HEK293 (cell line): ENCODE results near the gene MTMR3.
A peak's percentile ranks its signal among the peaks of the same experiment; 100 is the strongest.

ENCODE experiments used
- GLI2 ChIP-seq: fragments of 450-650 bp; formaldehyde crosslinking; IDR thresholded peaks from 2 replicates; pipeline ENCODE4; 2017; ENCODE audit warnings: missing biosample characterization, missing genetic modification characterization, low read depth, borderline replicate concordance
- KLF10 ChIP-seq: fragments of 450-650 bp; IDR thresholded peaks from 2 replicates; pipeline ENCODE4 v1.5.1; 2018; ENCODE audit warnings: missing biosample characterization, mild to moderate bottlenecking, missing genetic modification characterization
- MEIS1 ChIP-seq: sonication (generic); formaldehyde crosslinking; IDR thresholded peaks from 2 replicates; pipeline ENCODE4 v1.8.1; 2022; ENCODE audit warnings: missing genetic modification reagents, mild to moderate bottlenecking, borderline replicate concordance
- SALL2 ChIP-seq: fragments of 450-650 bp; formaldehyde crosslinking; IDR thresholded peaks from 2 replicates; pipeline ENCODE4 v1.5.0; 2017; ENCODE audit warnings: missing biosample characterization, mild to moderate bottlenecking, missing genetic modification characterization, borderline replicate concordance
- WT1 ChIP-seq: fragments of 450-650 bp; formaldehyde crosslinking; IDR thresholded peaks from 2 replicates; pipeline ENCODE4 v1.5.1; 2016; ENCODE audit warnings: missing biosample characterization, missing genetic modification characterization
- YY2 ChIP-seq: fragments of 450-650 bp; formaldehyde crosslinking; IDR thresholded peaks from 2 replicates; pipeline ENCODE4 v1.5.1; 2016; ENCODE audit warnings: missing biosample characterization, missing genetic modification characterization
- ZBTB7A ChIP-seq: fragments of 450-650 bp; formaldehyde crosslinking; IDR thresholded peaks from 2 replicates; pipeline ENCODE4 v1.5.1; 2016; ENCODE audit warnings: low read depth, missing biosample characterization, missing genetic modification characterization
- ZFHX2 ChIP-seq: fragments of 450-650 bp; formaldehyde crosslinking; conservative IDR thresholded peaks from 2 replicates; pipeline ENCODE4 v1.5.1; 2016; ENCODE audit warnings: missing biosample characterization, missing genetic modification characterization
- ZNF114 ChIP-seq: fragments of 450-650 bp; formaldehyde crosslinking; IDR thresholded peaks from 2 replicates; pipeline ENCODE4 v1.5.0; 2017; ENCODE audit warnings: missing biosample characterization, missing genetic modification characterization
- ZNF16 ChIP-seq: fragments of 450-650 bp; formaldehyde crosslinking; IDR thresholded peaks from 2 replicates; pipeline ENCODE4 v1.5.1; 2016; ENCODE audit warnings: low read depth, missing biosample characterization, missing genetic modification characterization
- ZNF175 ChIP-seq: fragments of 450-650 bp; formaldehyde crosslinking; IDR thresholded peaks from 2 replicates; pipeline ENCODE4 v1.5.1; 2016; ENCODE audit warnings: missing biosample characterization, missing genetic modification characterization
- ZNF248 ChIP-seq: fragments of 450-650 bp; formaldehyde crosslinking; IDR thresholded peaks from 2 replicates; pipeline ENCODE4 v1.5.1; 2017; ENCODE audit warnings: missing biosample characterization, missing genetic modification characterization
- ZNF324 ChIP-seq: fragments of 450-650 bp; formaldehyde crosslinking; IDR thresholded peaks from 2 replicates; pipeline ENCODE4 v1.5.1; 2016; ENCODE audit warnings: missing biosample characterization, missing genetic modification characterization
- ZNF335 ChIP-seq: fragments of 450-650 bp; formaldehyde crosslinking; conservative IDR thresholded peaks from 2 replicates; pipeline ENCODE4 v1.5.1; 2016; ENCODE audit warnings: missing biosample characterization, missing genetic modification characterization
- ZNF449 ChIP-seq: fragments of 450-650 bp; formaldehyde crosslinking; IDR thresholded peaks from 2 replicates; pipeline ENCODE4 v1.5.1; 2017; ENCODE audit warnings: missing biosample characterization, mild to moderate bottlenecking, missing genetic modification characterization, moderate library complexity
- ZNF501 ChIP-seq: fragments of 450-650 bp; formaldehyde crosslinking; IDR thresholded peaks from 2 replicates; pipeline ENCODE4 v1.5.1; 2016; ENCODE audit warnings: missing biosample characterization, missing genetic modification characterization
- ZNF558 ChIP-seq: fragments of 450-650 bp; formaldehyde crosslinking; IDR thresholded peaks from 2 replicates; pipeline ENCODE4 v1.5.1; 2016; ENCODE audit warnings: missing biosample characterization, missing genetic modification characterization
- ZNF561 ChIP-seq: fragments of 450-650 bp; IDR thresholded peaks from 2 replicates; pipeline ENCODE4 v1.5.1; 2018; ENCODE audit warnings: missing biosample characterization, missing genetic modification characterization, borderline replicate concordance
- ZNF624 ChIP-seq: fragments of 450-650 bp; formaldehyde crosslinking; IDR thresholded peaks from 2 replicates; pipeline ENCODE4 v1.5.1; 2017; ENCODE audit warnings: missing biosample characterization, missing genetic modification characterization
- ZNF626 ChIP-seq: fragments of 450-650 bp; sonication (Bioruptor Pico); formaldehyde crosslinking; IDR thresholded peaks from 2 replicates; pipeline ENCODE4 v1.5.1; 2018; ENCODE audit warnings: missing biosample characterization, missing genetic modification characterization, inconsistent platforms
- ZNF629 ChIP-seq: fragments of 450-650 bp; formaldehyde crosslinking; IDR thresholded peaks from 2 replicates; pipeline ENCODE4 v1.5.1; 2017; ENCODE audit warnings: missing biosample characterization, missing genetic modification characterization
- ZNF639 ChIP-seq: fragments of 450-650 bp; formaldehyde crosslinking; IDR thresholded peaks from 2 replicates; pipeline ENCODE4 v1.5.1; 2016; ENCODE audit warnings: missing biosample characterization, missing genetic modification characterization
- ZNF692 ChIP-seq: fragments of 450-650 bp; formaldehyde crosslinking; IDR thresholded peaks from 2 replicates; pipeline ENCODE4 v1.5.1; 2016; ENCODE audit warnings: missing biosample characterization, missing genetic modification characterization
- ZSCAN30 ChIP-seq: fragments of 450-650 bp; IDR thresholded peaks from 2 replicates; pipeline ENCODE4 v1.5.1; 2018; ENCODE audit warnings: missing biosample characterization, mild to moderate bottlenecking, missing genetic modification characterization, moderate library complexity
- TF ChIP-seq, protein P1 (sequence below): fragments of 450-650 bp; formaldehyde crosslinking; IDR thresholded peaks from 2 replicates; pipeline ENCODE4 v1.5.1; 2016; ENCODE audit warnings: missing biosample characterization, missing genetic modification characterization
- TF ChIP-seq, protein P2 (sequence below): fragments of 450-650 bp; formaldehyde crosslinking; IDR thresholded peaks from 2 replicates; pipeline ENCODE4; 2016; ENCODE audit warnings: missing biosample characterization, missing genetic modification characterization
- TF ChIP-seq, protein P3 (sequence below): fragments of 450-650 bp; formaldehyde crosslinking; IDR thresholded peaks from 2 replicates; pipeline ENCODE4 v1.5.1; 2016; ENCODE audit warnings: missing biosample characterization, missing genetic modification characterization
- TF ChIP-seq, protein P4 (sequence below): fragments of 450-650 bp; formaldehyde crosslinking; optimal IDR thresholded peaks from 2 replicates; pipeline ENCODE3; 2016; ENCODE audit warnings: missing biosample characterization, mild to moderate bottlenecking, missing genetic modification characterization

MTMR3 gene

DNA sequence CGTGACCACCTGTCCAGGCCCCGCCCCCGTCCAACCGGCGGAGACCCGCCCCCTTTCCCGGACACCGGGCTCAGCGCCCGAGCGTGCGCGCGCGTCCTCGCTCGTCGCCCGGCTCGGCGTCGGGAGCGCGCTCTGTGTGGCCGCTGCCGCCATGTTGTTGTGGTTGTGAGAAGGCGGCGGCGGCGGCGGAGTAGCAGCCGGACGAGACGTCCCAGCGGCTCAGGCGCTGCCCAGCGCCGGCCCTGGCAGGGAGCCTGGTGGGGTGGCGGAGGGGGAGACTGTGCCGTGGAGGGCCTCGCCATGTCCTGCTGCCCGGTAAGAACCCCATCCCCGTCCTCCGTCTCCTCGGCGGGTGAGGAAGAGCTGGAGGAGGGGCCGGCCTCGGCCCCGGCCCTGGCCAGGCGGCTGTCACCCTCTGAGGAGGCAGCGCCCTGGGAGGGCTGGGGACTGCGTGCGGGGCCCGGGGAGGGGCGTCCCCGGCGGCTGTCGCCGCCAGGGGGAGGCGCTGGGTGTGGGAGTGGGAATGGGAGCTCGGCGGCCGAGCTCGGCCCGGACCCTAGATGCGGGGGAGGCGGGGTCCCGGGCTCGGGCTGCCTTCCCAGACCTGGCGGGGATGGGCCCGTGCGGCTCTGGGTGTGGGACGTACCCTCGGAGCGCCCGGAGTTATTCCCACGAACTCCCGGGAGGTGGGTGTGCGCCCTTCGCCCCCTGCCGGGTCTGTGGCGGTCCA is at the start of gene MTMR3 (continued):
- peak; percentile 66; the same call in 1 of the 2 replicates for TF ChIP-seq ZNF692 (tag by site-specific recombination)
- no peak; the same call in 1 of the 2 replicates for TF ChIP-seq ZNF324 (tag by site-specific recombination)
- TF ChIP-seq, protein P1, sequence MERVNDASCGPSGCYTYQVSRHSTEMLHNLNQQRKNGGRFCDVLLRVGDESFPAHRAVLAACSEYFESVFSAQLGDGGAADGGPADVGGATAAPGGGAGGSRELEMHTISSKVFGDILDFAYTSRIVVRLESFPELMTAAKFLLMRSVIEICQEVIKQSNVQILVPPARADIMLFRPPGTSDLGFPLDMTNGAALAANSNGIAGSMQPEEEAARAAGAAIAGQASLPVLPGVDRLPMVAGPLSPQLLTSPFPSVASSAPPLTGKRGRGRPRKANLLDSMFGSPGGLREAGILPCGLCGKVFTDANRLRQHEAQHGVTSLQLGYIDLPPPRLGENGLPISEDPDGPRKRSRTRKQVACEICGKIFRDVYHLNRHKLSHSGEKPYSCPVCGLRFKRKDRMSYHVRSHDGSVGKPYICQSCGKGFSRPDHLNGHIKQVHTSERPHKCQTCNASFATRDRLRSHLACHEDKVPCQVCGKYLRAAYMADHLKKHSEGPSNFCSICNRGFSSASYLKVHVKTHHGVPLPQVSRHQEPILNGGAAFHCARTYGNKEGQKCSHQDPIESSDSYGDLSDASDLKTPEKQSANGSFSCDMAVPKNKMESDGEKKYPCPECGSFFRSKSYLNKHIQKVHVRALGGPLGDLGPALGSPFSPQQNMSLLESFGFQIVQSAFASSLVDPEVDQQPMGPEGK (tag by site-specific recombination), result peak; percentile 14; the same call in 1 of the 2 replicates
- TF ChIP-seq ZNF624, result no peak
- 0 out of 2 replicates have a peak, but pooled peaks have one; percentile 11 for TF ChIP-seq ZNF449 (tag by site-specific recombination)
- TF ChIP-seq ZNF248 (tag by site-specific recombination), result no peak
- TF ChIP-seq, protein P2, sequence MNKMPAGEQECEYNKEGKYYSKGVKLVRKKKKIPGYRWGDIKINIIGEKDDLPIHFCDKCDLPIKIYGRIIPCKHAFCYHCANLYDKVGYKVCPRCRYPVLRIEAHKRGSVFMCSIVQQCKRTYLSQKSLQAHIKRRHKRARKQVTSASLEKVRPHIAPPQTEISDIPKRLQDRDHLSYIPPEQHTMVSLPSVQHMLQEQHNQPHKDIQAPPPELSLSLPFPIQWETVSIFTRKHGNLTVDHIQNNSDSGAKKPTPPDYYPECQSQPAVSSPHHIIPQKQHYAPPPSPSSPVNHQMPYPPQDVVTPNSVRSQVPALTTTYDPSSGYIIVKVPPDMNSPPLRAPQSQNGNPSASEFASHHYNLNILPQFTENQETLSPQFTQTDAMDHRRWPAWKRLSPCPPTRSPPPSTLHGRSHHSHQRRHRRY (tag by site-specific recombination), result no peak
- no peak for TF ChIP-seq ZNF629 (tag by site-specific recombination)
- no peak for TF ChIP-seq ZNF558 (tag by site-specific recombination)
- peak; percentile 73 for TF ChIP-seq ZNF335 (tag by site-specific recombination)
- no peak; the same call in 1 of the 2 replicates for TF ChIP-seq ZNF501 (tag by site-specific recombination)
- no peak for TF ChIP-seq ZNF626 (tag by site-specific recombination)
- no peak for TF ChIP-seq ZNF114
- TF ChIP-seq YY2 (tag by site-specific recombination), result peak; percentile 75
- peak; percentile 58; the same call in 1 of the 2 replicates for TF ChIP-seq ZSCAN30
- 0 out of 2 replicates have a peak, but pooled peaks have one; percentile 16 for TF ChIP-seq KLF10
- no peak for TF ChIP-seq ZBTB7A (tag by site-specific recombination)
- no peak for TF ChIP-seq WT1 (tag by site-specific recombination)
- no peak for TF ChIP-seq ZNF16
- no peak for TF ChIP-seq ZNF639 (tag by site-specific recombination)
- TF ChIP-seq, protein P3, sequence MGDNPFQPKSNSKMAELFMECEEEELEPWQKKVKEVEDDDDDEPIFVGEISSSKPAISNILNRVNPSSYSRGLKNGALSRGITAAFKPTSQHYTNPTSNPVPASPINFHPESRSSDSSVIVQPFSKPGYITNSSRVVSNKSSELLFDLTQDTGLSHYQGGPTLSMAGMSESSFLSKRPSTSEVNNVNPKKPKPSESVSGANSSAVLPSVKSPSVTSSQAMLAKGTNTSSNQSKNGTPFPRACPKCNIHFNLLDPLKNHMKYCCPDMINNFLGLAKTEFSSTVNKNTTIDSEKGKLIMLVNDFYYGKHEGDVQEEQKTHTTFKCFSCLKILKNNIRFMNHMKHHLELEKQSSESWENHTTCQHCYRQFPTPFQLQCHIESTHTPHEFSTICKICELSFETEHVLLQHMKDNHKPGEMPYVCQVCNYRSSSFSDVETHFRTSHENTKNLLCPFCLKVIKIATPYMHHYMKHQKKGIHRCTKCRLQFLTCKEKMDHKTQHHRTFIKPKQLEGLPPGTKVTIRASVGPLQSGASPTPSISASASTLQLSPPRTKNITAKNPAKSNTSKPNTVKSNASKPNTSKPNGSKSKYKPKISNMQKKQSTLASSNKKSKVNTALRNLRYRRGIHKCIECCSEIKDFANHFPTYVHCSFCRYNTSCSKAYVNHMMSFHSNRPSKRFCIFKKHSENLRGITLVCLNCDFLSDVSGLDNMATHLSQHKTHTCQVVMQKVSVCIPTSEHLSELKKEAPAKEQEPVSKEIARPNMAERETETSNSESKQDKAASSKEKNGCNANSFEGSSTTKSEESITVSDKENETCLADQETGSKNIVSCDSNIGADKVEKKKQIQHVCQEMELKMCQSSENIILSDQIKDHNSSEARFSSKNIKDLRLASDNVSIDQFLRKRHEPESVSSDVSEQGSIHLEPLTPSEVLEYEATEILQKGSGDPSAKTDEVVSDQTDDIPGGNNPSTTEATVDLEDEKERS, result no peak
- TF ChIP-seq MEIS1 (CRISPR knock-in tag), result no peak
- TF ChIP-seq ZNF561 (tag by site-specific recombination), result peak; percentile 60; the same call in 1 of the 2 replicates
- TF ChIP-seq, protein P4, sequence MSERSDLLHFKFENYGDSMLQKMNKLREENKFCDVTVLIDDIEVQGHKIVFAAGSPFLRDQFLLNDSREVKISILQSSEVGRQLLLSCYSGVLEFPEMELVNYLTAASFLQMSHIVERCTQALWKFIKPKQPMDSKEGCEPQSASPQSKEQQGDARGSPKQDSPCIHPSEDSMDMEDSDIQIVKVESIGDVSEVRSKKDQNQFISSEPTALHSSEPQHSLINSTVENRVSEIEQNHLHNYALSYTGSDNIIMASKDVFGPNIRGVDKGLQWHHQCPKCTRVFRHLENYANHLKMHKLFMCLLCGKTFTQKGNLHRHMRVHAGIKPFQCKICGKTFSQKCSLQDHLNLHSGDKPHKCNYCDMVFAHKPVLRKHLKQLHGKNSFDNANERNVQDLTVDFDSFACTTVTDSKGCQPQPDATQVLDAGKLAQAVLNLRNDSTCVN (tag by site-specific recombination), result peak; percentile 98
- TF ChIP-seq SALL2 (tag by site-specific recombination), result no peak
- no peak for TF ChIP-seq GLI2 (tag by site-specific recombination)
- TF ChIP-seq ZNF175 (tag by site-specific recombination), result no peak
- peak; percentile 80; the same call in 1 of the 2 replicates for TF ChIP-seq ZFHX2
